ENCODE data around the gene TMPRSS7.

DNA sequence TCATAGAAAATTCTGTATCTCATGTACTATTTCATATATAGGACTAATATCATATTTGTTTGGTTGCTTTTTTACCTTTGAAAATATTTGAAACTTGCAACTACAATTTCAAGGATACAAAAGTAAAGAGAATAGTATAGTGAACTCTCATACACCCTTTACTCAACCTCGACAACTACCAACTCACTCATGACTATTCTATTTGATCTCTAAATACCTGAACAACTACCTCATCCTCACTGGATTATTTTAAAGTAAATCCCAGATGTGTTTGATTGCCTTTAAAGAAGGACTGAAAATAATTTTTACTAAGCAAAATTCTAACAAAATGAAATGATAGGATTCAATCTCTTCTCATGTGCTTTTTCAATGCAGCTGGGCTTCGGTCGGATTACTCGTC lies 12.1 kb downstream of the TMPRSS7 start:
- TF ChIP-seq POLR2A (IDR thresholded peaks at IDR 0.05): no peak
- TF ChIP-seq, protein P1, sequence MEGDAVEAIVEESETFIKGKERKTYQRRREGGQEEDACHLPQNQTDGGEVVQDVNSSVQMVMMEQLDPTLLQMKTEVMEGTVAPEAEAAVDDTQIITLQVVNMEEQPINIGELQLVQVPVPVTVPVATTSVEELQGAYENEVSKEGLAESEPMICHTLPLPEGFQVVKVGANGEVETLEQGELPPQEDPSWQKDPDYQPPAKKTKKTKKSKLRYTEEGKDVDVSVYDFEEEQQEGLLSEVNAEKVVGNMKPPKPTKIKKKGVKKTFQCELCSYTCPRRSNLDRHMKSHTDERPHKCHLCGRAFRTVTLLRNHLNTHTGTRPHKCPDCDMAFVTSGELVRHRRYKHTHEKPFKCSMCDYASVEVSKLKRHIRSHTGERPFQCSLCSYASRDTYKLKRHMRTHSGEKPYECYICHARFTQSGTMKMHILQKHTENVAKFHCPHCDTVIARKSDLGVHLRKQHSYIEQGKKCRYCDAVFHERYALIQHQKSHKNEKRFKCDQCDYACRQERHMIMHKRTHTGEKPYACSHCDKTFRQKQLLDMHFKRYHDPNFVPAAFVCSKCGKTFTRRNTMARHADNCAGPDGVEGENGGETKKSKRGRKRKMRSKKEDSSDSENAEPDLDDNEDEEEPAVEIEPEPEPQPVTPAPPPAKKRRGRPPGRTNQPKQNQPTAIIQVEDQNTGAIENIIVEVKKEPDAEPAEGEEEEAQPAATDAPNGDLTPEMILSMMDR (IDR thresholded peaks at IDR 0.05): no peak
